Right lobe of liver (tissue), 6 donors: ENCODE data around the gene CECR2. TPM values are rescaled to one million over a fixed set of nuclear protein-coding genes. Genes with fewer than 3 reads are reported as not detected.
"Not testable (repeated sequence)": the region's sequence is repeated elsewhere in the genome, so short reads cannot be mapped to it uniquely, and the experiment has no call there.

Experiments
- ATAC-seq, 4 donors: fragments of 200-7000 bp; cut with Tn5 transposase; one replicate each; pipeline ENCODE4 v1.9.1; 2020; ENCODE audit warnings: mild to moderate bottlenecking in 4 of 4, moderate library complexity in 4 of 4
- DNase-seq, 3 donors: peaks; one replicate each; pipeline ENCODE4 v3.0.0-alpha.2; 2020
- H3K27ac ChIP-seq, 3 donors: fragments of 200-600 bp; one replicate each; pipeline ENCODE4 v1.8.0; 2022
- H3K27me3 ChIP-seq, 2 donors: fragments of 200-600 bp; one replicate each; pipeline ENCODE4 v1.8.0; 2022
- H3K36me3 ChIP-seq, 4 donors: fragments of 200-600 bp; sonication (generic) in 1 of 4; one replicate each; pipeline versions ENCODE4 v1.5.1 to v1.8.0; 2017 to 2022; ENCODE audit warnings: control low read depth in 1 of 4
- H3K4me1 ChIP-seq, 4 donors: fragments of 200-600 bp; sonication (generic) in 1 of 4; one replicate each; pipeline versions ENCODE4 v1.5.1 to v1.8.0; 2017 to 2022; ENCODE audit warnings: control low read depth in 1 of 4
- H3K4me3 ChIP-seq, 3 donors: fragments of 200-600 bp; one replicate each; pipeline ENCODE4 v1.8.0; 2022
- H3K9me3 ChIP-seq, 4 donors: fragments of 200-600 bp; sonication (generic) in 1 of 4; one replicate each; pipeline versions ENCODE4 v1.5.1 to v1.8.0; 2017 to 2022; ENCODE audit warnings: control low read depth in 1 of 4
- POLR2A ChIP-seq: fragments of 450-650 bp; IDR thresholded peaks from one replicate; pipeline ENCODE4 v1.6.1; 2017; ENCODE audit warnings: antibody characterized with exemption, mild to moderate bottlenecking
- WGBS: methylation state at CpG from one replicate; pipeline ENCODE4 v1.1.6; 2018; ENCODE audit warnings: low coverage, low lambda C conversion rate; ENCODE audit not compliant: insufficient coverage; ENCODE audit errors: missing lambda C conversion rate; 5-methylcytosine and 5-hydroxymethylcytosine counted together
- intact Hi-C, 2 donors: fragments of 100-400 bp; cut with DNase I; formaldehyde crosslinking; loops; one replicate each; pipeline versions ENCODE4 v1.11.2 to v1.14.1; 2022
- total RNA-seq, 6 experiments: library from RNA; depleted of rRNA in 2 of 6; stranded (reverse); fragments of >200 nt in 2 of 6; fragmentation: NEBNext Ultra II Directional in 3 of 6; extraction: Animal tissue kit (Norgen Biotek cat#: 25700) in 3 of 6; gene quantifications; one replicate each; pipeline versions ENCODE4 v1.1.0 to v1.2.4, GENCODE V29; 2016 to 2023
- TF ChIP-seq, protein P1 (sequence below), 4 donors: fragments of 200-600 bp in 3 of 4; fragments of 450-650 bp in 1 of 4; IDR thresholded peaks; one replicate each; pipeline versions ENCODE4 v1.5.1 to v1.8.0; 2016 to 2022; ENCODE audit warnings: antibody characterized with exemption in 4 of 4, mild to moderate bottlenecking in 2 of 4
- donor health status: DM: no; HTN: yes; CAD: no.
- donor health status: DM: no; HTN: no; CAD: no.
- donor health status: DM: no; HTN: no; CAD: no.
- donor health status: DM: no; HTN: yes; CAD: no.
- donor health status: DM: no; HTN: yes; CAD: no.

Gene CECR2
- total RNA-seq, 6 experiments from 2014 or later = 4.9 to 12.3 (median 10.0) TPM

GRCh38 chr22:17563936-17564391 lies 194.7 kb downstream of the CECR2 start:
- no peak for ATAC-seq
- peak overlapping the region in 2 of 3 donors; percentile 68 to 81 for H3K27ac ChIP-seq
- H3K9me3 ChIP-seq = no peaks in the 10 kb centered on the region
- H3K27me3 ChIP-seq = no peaks in the 10 kb centered on the region
- no peak for DNase-seq
- no peak overlapping the region for H3K4me3 ChIP-seq
- no peak for TF ChIP-seq POLR2A
- TF ChIP-seq, protein P1, sequence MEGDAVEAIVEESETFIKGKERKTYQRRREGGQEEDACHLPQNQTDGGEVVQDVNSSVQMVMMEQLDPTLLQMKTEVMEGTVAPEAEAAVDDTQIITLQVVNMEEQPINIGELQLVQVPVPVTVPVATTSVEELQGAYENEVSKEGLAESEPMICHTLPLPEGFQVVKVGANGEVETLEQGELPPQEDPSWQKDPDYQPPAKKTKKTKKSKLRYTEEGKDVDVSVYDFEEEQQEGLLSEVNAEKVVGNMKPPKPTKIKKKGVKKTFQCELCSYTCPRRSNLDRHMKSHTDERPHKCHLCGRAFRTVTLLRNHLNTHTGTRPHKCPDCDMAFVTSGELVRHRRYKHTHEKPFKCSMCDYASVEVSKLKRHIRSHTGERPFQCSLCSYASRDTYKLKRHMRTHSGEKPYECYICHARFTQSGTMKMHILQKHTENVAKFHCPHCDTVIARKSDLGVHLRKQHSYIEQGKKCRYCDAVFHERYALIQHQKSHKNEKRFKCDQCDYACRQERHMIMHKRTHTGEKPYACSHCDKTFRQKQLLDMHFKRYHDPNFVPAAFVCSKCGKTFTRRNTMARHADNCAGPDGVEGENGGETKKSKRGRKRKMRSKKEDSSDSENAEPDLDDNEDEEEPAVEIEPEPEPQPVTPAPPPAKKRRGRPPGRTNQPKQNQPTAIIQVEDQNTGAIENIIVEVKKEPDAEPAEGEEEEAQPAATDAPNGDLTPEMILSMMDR (IDR thresholded peaks at IDR 0.05) = no peak
- no peaks in the 10 kb centered on the region for H3K36me3 ChIP-seq
- intact Hi-C loops = no loop called here
- H3K4me1 ChIP-seq = peaks cover 4 to 32% (median 11%) of the 10 kb centered on the region in 4 donors
- 79% methylated on average over 10 of the region's 11 CpGs for WGBS

DNA sequence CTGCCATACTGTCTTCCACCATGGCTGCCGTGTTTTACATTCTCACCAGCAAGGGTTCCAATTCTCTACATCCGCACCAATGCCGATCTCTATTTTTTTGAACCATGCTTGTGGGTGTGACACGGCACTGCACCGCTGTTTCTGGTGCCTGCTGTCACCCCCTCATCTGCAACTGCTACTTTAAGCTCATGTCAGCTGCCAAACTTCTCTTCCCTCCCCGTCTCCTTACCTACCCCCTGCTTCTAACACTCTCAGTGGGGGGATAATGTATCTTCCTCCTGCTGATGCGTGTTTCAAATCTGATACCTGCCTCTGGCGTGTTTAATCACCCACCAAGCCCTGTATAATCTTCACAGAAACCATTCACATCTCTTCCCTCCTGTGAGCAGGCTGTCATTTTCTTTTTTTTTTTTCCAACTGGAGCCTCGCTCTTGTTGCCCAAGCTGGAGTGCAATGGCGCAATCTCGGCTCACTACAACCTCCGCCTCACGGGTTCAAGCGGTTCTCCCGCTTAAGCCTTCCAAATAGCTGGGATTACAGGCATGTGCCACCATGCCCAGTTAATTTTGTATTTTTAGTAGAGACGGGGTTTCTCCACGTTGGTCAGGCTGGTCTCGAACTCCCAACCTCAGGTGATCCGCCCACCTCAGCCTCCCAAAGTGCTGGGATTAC lies 196.9 kb downstream of the CECR2 start:
- Histone ChIP-seq H3K4me1 (peaks cover 4 to 32% (median 11%) of the 10 kb centered on the region in 4 donors), H3K27ac (peak overlapping the region in 2 of 3 donors; percentile 9 to 52)
- H3K4me3 ChIP-seq, ATAC-seq, H3K27me3 ChIP-seq, H3K9me3 ChIP-seq, intact Hi-C loops, H3K36me3 ChIP-seq: not testable (repeated sequence)
- DNase-seq = peak in 1 of 3 donors; percentile 62
- 74% methylated on average over 19 of the region's 19 CpGs for WGBS

DNA sequence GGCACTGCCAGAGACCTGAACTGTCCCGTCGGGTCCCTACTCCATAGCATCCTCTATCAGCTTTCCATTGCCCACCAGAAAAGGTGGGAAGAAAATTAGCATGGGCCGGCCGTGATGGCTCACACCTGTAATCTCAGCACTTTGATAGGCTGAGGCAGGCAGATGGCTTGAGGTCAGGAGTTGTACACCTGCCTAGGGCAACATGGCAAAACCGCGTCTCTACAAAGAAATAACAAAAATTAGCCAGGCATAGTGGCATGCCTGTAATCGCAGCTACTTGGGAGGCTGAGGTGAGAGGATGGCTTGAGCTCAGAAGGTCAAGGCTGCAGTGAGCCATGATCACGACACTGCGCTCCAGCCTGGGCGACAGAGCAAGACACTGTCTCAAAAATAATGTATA lies 197.5 kb downstream of the CECR2 start:
- 85% methylated on average over 5 of the region's 10 CpGs for WGBS
- H3K9me3 ChIP-seq = no peaks in the 10 kb centered on the region
- H3K4me1 ChIP-seq = peaks cover 4 to 36% (median 11%) of the 10 kb centered on the region in 4 donors
- peak overlapping the region in 2 of 3 donors; percentile 9 to 52 for H3K27ac ChIP-seq
- no peak for DNase-seq
- TF ChIP-seq, protein P1 (IDR thresholded peaks at IDR 0.05) = no peak
- TF ChIP-seq POLR2A = no peak
- H3K4me3 ChIP-seq = no peak overlapping the region
- H3K27me3 ChIP-seq = no peaks in the 10 kb centered on the region
- no peaks in the 10 kb centered on the region for H3K36me3 ChIP-seq
- intact Hi-C loops = no loop called here
- ATAC-seq = no peak

- Histone ChIP-seq H3K27ac (peak overlapping the region; percentile 86 to 96 (median 91)), H3K9me3 (no peaks in the 10 kb centered on the region), H3K36me3 (no peaks in the 10 kb centered on the region), H3K27me3 (no peaks in the 10 kb centered on the region), H3K4me3 (peak overlapping the region; percentile 46 to 62 (median 60)), H3K4me1 (peaks cover 0 to 22% (median 1%) of the 10 kb centered on the region in 4 donors)
- peak in 1 of 3 donors; percentile 68 for DNase-seq
- 5% methylated on average over 4 of the region's 8 CpGs for WGBS
- TF ChIP-seq, protein P1 (IDR thresholded peaks at IDR 0.05) = no peak
- peak; percentile 67 for TF ChIP-seq POLR2A
- intact Hi-C loops = no loop called here
- peak; percentile 35 to 69 (median 48) for ATAC-seq
Measured at GRCh38 chr22:17569971-17570511, 200.8 kb downstream of the CECR2 start.
